ENCODE results near the gene CDRT15. TPM values are rescaled to one million over a fixed set of nuclear protein-coding genes. Genes with fewer than 3 reads are reported as not detected.
A peak's percentile ranks its signal among the peaks of the same experiment; 100 is the strongest.

Gene CDRT15
- total RNA-seq, 1 experiment from 2014 or later = not detected

DNA sequence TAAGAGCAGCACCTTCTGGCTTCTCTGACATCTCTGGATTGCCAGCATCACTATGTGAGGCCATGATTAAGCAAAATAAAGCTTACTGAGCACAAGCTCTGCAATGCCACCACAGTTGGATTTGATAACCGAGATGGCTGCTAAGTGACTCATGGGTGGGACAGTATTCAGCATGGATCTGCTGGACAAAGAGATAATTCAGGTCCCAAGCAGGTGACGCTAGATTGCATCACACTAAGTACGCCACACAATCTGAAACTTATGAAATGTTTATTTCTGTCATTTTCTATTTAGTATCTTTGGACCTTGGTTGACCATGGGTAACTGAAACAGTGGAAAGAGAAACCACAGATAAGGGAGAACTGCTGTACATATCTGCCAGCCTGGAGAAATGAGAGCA is 27.4 kb downstream of the CDRT15 start:
- CTCF ChIA-PET = interaction anchor here (0.5 kb wide), 1 partner anchor 598 kb away, joined by 3 read pairs; no protein-coding TSS in a partner anchor
- POLR2A ChIA-PET = no interaction called here
- H3K27me3 Mint-ChIP-seq (ENCODE audit: insufficient read depth, unreplicated experiment) = no peaks in the 10 kb centered on the region
- H3K36me3 Mint-ChIP-seq (ENCODE audit: insufficient read depth, unreplicated experiment) = peaks cover 50% of the 10 kb centered on the region
- no peak for DNase-seq (ENCODE audit: unreplicated experiment)
- no peak overlapping the region for H3K4me3 Mint-ChIP-seq (ENCODE audit: unreplicated experiment)
- H3K4me1 Mint-ChIP-seq (ENCODE audit: insufficient read depth, unreplicated experiment) = peaks cover 19% of the 10 kb centered on the region
- BruUV-seq (replicated peaks) = no TSS peak
- TF ChIP-seq, protein P1, sequence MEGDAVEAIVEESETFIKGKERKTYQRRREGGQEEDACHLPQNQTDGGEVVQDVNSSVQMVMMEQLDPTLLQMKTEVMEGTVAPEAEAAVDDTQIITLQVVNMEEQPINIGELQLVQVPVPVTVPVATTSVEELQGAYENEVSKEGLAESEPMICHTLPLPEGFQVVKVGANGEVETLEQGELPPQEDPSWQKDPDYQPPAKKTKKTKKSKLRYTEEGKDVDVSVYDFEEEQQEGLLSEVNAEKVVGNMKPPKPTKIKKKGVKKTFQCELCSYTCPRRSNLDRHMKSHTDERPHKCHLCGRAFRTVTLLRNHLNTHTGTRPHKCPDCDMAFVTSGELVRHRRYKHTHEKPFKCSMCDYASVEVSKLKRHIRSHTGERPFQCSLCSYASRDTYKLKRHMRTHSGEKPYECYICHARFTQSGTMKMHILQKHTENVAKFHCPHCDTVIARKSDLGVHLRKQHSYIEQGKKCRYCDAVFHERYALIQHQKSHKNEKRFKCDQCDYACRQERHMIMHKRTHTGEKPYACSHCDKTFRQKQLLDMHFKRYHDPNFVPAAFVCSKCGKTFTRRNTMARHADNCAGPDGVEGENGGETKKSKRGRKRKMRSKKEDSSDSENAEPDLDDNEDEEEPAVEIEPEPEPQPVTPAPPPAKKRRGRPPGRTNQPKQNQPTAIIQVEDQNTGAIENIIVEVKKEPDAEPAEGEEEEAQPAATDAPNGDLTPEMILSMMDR (IDR thresholded peaks at IDR 0.05; ENCODE audit: unreplicated experiment) = no peak
- H3K9me3 Mint-ChIP-seq (ENCODE audit: unreplicated experiment) = no peaks in the 10 kb centered on the region
- intact Hi-C loops (cut with micrococcal nuclease) = loop anchor here (5.0 to 10.0 kb wide), 3 partner anchors 93 to 862 kb away; partner anchors contain the start of genes COX10 and HS3ST3B1
- H3K27ac Mint-ChIP-seq (ENCODE audit: low read depth, unreplicated experiment) = no peak overlapping the region

GRCh38 chr17:14207791-14208190 is 28.9 kb downstream of the CDRT15 start:
- TF ChIP-seq, protein P1 (IDR thresholded peaks at IDR 0.05; ENCODE audit: unreplicated experiment) = no peak
- DNase-seq (ENCODE audit: unreplicated experiment) = no peak
- Mint-ChIP-seq H3K9me3 (ENCODE audit: unreplicated experiment) (no peaks in the 10 kb centered on the region), H3K4me1 (ENCODE audit: insufficient read depth, unreplicated experiment) (peaks cover 19% of the 10 kb centered on the region), H3K27me3 (ENCODE audit: insufficient read depth, unreplicated experiment) (no peaks in the 10 kb centered on the region), H3K36me3 (ENCODE audit: insufficient read depth, unreplicated experiment) (peaks cover 50% of the 10 kb centered on the region), H3K4me3 (ENCODE audit: unreplicated experiment) (no peak overlapping the region), H3K27ac (ENCODE audit: low read depth, unreplicated experiment) (no peak overlapping the region)
- POLR2A ChIA-PET = interaction anchor here (0.6 kb wide), 1 partner anchor 1212 kb away, joined by 4 read pairs; no protein-coding TSS in a partner anchor
- no TSS peak for BruUV-seq (replicated peaks)
- CTCF ChIA-PET = interaction anchor here (0.6 kb wide), 1 partner anchor 44 kb away, joined by 3 read pairs; no protein-coding TSS in a partner anchor
- intact Hi-C loops (cut with micrococcal nuclease) = loop anchor here (2.0 to 10.0 kb wide), 4 partner anchors 95 to 860 kb away; partner anchors contain the start of genes COX10 and HS3ST3B1

DNA sequence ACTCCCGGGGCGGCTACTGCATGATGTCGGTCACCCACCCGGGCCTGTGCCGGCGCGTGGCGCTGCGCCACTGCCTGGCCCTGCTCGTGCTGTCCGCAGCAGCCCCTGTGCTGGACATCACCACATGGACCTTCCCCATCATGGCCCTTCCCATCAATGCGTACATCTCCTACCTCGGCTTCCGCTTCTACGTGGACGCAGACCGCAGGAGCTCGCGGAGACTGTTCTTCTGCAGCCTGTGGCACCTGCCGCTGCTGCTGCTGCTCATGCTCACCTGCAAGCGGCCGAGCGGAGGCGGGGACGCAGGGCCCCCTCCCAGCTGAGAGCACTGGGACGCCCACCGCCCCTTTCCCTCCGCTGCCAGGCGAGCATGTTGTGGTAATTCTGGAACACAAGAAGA is 29.8 kb downstream of the CDRT15 start:
- no peak overlapping the region for H3K27ac Mint-ChIP-seq (ENCODE audit: low read depth, unreplicated experiment)
- CTCF ChIA-PET = interaction anchor here (0.6 to 1.2 kb wide), 3 partner anchors 92 to 806 kb away, joined by 3 to 9 read pairs (median 5); no protein-coding TSS in a partner anchor
- no peak overlapping the region for H3K4me3 Mint-ChIP-seq (ENCODE audit: unreplicated experiment)
- H3K36me3 Mint-ChIP-seq (ENCODE audit: insufficient read depth, unreplicated experiment) = peaks cover 45% of the 10 kb centered on the region
- no TSS peak for BruUV-seq (replicated peaks)
- DNase-seq (ENCODE audit: unreplicated experiment) = no peak
- TF ChIP-seq, protein P1 (IDR thresholded peaks at IDR 0.05; ENCODE audit: unreplicated experiment) = no peak
- intact Hi-C loops (cut with micrococcal nuclease) = loop anchor here (2.0 to 10.0 kb wide), 4 partner anchors 95 to 860 kb away; partner anchors contain the start of genes COX10 and HS3ST3B1
- POLR2A ChIA-PET = interaction anchor here (1.3 to 1.8 kb wide), 2 partner anchors 95 to 432 kb away, joined by 3 to 5 read pairs; no protein-coding TSS in a partner anchor
- peaks cover 21% of the 10 kb centered on the region for H3K4me1 Mint-ChIP-seq (ENCODE audit: insufficient read depth, unreplicated experiment)
- H3K9me3 Mint-ChIP-seq (ENCODE audit: unreplicated experiment) = no peaks in the 10 kb centered on the region
- no peaks in the 10 kb centered on the region for H3K27me3 Mint-ChIP-seq (ENCODE audit: insufficient read depth, unreplicated experiment)

DNA sequence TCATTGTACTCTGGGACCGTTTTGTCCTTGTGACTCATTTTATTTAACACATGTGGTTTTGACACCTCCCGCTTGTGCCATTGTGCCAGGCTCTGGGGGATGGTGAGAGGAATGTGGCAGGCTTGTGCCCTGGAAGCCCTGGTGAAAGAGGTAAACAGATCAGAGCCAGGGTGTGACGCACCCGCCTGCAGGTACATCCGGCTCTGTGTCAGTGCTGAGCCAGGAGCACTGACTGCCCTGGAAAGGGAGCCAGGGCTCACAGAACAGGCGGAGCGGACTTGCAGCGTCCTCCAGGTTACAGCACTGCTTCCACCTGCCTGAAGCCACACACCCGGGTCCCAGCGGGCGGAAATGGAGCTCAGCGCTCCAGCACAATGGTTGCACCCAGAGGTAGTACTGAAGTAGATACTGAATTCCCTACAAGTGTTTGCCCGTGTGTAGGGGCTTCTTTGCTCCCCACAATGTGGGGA is 30.6 kb downstream of the CDRT15 start:
- CTCF ChIA-PET = interaction anchor here (0.5 to 0.7 kb wide), 4 partner anchors 17 to 958 kb away, joined by 3 to 5 read pairs (median 3); no protein-coding TSS in a partner anchor
- Mint-ChIP-seq H3K27me3 (ENCODE audit: insufficient read depth, unreplicated experiment) (no peaks in the 10 kb centered on the region), H3K4me3 (ENCODE audit: unreplicated experiment) (no peak overlapping the region), H3K36me3 (ENCODE audit: insufficient read depth, unreplicated experiment) (peaks cover 37% of the 10 kb centered on the region), H3K9me3 (ENCODE audit: unreplicated experiment) (no peaks in the 10 kb centered on the region), H3K4me1 (ENCODE audit: insufficient read depth, unreplicated experiment) (peaks cover 29% of the 10 kb centered on the region), H3K27ac (ENCODE audit: low read depth, unreplicated experiment) (peak overlapping the region; percentile 50)
- no TSS peak for BruUV-seq (replicated peaks)
- TF ChIP-seq, protein P1 (IDR thresholded peaks at IDR 0.05; ENCODE audit: unreplicated experiment) = no peak
- intact Hi-C loops (cut with micrococcal nuclease) = loop anchor here (2.0 to 10.0 kb wide), 4 partner anchors 96 to 859 kb away; partner anchors contain the start of genes COX10 and HS3ST3B1
- POLR2A ChIA-PET = interaction anchor here (0.5 to 1.8 kb wide), 14 partner anchors 8 to 822 kb away, joined by 3 to 6 read pairs (median 3); no protein-coding TSS in a partner anchor
- peak; percentile 98 for DNase-seq (ENCODE audit: unreplicated experiment)

Data from MCF 10A (cell line).